ENCODE data around the gene SKIDA1. TPM values are rescaled to one million over a fixed set of nuclear protein-coding genes. Genes with fewer than 3 reads are reported as not detected.

The SKIDA1 gene
- total RNA-seq, 1 donor from 2014 or later: 2.1 TPM

DNA sequence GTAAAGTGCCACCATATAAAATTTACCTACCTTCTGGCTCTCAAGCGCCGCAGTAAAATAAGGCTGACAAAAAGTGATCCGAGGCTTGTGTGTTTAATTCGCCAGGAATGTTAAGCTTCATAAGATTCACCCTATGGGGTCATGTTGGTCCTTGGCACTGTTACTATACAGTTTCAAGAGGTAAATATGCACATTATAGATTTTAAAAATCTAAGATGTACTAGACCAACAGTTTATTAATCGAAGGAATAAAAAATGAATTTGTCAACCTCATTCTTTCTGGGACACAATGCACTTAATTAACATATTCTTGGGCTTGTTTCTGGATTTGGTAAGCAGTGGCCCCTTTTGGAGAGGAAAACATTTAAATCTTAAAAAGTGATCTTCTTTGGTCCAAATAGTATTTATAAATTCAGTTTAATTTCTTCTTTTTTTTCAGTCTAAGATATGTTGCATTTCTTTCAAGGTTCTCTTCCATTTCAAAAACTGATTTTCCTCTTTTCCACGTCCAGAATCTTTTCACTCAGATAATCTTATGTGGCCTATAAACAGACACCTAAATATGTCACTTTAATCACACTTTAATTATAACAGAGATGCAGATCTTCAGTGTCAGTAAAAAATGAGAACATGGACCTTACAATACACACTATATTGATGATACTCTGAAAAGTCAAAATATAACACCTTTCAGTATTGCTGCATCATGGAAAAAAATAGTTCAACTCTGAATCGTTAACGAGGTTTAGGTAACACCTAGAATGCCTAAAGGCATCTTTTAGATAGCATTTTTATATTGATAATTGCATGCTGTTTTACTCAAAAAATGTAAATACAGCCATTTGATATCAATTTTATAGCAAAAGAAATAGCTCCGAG is 3.8 kb upstream of the SKIDA1 start:
- DNase-seq (ENCODE audit: low read depth): no peak

DNA sequence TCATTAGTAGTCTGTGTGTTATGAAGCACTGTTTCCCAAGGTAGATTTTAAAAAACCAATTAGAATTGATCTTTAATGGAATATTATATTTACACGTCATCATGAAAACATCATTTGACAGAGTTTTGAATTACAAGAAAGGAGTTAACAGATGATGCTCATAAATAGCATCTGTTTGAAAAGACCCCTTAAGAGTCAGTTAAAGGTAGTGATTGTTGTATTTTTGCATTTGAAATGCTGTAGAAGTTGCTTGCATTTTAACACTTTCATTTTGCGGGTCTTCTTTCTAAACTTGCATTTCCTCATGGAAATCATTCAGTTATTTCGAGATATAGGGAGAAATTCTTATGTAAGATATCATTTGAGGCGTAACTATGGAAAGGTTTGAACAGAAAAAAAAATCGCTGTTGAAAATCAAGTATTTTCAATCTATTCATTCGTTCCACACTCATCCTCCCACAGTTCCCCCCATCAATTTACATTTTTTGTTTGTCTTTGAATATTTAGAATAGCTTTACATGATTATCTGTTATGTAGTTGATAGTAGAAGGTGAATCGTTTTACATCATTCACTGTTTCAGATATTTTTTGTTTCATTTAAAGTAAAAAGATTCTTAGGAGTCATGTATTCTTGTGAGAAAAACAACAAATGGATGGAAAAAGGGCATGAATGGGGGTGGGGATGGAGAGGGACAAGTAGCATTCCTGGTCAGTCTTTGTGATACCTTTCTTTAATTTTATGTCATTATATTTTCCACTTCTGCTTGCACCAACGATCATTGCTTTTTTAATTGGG is 3.0 kb upstream of the SKIDA1 start:
- no peak for DNase-seq (ENCODE audit: low read depth)

DNA sequence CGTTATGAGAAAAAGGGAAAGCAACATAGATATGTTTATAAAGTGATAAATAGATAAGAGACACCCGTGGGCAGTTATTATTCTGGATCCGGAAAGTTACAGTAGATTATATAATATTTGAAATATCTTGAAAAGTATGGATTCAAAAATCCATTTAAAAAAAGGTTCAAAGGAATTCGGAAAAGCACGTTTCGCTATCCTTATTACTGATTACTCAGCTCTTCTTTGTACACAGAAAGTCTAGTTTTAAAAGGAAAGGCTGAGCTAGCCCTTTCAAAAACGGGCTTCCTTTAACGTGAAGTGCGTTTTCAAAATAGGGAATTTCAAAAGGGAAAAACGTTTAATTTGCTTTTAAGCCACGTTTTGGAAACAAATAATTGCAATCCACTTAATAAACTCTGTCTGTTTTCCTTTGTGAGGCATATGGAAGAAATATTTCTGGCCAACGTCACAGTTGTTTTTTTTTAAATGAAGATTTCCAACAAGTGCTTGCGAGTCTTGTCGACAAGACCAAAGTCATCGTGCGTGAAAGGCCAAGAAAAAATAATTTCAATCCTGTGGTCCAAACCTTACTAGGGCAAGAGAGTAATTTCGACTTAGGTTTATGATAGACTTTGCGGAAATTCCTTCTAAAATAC is 2.2 kb upstream of the SKIDA1 start:
- DNase-seq (ENCODE audit: low read depth): peak; percentile 46

DNA sequence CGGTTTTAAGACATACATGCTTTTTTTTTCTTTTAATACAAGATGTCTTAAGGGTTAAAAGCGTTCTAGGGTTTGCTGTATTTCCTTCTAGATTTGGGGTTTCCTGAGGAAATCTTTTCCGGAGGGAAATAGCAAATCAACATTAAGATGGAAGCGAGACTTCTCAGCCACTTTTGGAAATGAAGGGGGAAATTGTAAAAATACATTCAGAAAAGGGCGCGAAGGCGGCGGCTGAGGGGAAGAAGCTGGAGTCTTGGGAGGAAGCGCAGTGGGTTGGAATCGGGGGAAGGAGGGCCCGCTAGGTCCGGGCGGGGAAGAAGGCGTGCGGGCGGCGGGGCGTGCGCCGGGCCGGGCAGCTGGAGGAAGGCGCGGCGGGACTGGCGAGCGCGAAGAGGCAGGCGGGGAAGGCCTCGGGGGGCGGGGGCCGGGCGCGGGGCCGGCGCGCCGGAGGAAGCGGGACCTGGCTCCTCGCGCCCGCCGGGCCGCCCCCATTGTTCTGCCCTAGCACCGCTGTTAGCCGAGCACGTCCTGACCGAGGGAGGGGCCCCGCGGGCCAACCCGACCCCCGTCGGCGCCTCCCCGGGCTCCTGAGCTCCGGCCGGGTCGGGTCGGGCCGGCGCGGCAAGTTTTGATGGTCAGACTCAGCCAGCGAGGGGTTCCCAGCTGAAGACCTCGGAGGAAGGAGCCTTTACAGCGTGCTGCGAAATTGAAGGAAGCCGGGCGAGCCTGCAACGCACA is 1.5 kb upstream of the SKIDA1 start:
- no peak for DNase-seq (ENCODE audit: low read depth)

DNA sequence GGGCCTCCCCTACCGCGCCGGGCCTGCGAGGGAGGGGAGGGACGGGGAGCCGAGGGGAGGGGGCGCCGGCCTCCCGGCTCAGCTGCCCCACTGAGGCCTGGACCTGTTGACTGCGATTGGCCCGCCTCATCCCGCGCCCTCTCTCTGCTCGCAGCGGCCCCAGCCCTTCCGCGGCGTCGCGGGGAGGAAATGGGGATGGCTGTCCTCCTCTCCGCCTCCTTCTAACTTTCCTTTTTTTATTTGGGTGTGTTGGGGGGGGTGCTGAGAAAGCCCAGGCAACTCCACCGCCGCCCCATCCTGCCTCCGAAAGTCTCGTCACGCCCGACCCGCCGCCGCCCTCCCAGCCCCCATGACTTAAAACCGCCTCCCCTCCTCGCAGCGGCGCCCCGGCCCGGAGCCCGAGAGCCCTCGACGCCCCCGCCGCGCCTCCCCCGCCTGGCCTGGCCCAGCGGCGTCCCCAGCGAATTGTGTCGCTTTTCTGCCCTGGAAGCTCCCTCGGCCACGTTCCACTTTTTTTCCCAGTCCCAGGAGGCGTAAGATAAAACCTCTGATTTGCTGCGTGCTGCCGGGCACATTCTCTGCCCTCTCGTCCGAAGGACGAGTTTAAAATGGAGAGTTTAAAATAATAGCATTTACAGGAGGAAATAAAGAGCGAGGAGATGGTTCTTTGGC is 842 bp upstream of the SKIDA1 start:
- DNase-seq (ENCODE audit: low read depth): no peak

DNA sequence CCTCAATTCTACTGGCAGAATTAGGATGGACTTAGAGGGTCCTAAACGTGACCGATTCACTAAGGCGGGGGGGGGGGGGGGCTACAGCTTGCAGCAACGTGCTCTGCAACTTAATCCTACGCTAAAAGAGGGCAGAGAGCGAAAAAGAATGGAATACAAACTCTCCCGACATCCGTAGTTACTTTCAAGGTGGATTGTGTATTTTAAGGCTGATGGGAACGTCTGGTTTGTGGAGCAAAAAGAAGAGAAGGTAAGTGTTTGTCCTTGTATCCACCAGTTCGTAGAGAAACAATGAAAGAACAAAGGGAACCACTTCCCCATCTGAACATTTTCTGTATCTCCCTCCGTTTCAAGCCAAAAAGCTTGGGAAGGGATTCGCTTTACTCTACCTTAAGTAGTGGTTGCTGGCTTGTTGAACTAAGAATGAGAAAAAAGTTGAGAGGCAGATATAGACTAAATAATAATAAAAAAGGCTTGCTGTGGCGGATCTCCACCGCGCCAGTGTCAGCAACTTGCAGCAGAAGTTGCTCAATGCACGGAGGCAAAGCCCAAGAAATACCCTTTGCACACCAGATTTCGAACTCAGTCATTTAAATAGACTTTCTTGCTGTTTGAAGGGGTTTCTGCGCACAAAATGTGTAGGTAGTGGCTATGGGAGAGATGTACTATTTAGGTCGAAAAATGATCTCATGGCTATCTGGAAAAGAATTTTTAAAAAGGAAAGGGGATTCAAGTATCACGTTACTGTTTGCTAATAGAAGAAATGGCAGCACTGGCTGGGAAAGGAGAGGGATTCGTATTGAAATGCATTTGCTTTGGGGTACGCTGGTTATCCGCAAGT is 736 bp downstream of the SKIDA1 start:
- no peak for DNase-seq (ENCODE audit: low read depth)

DNA sequence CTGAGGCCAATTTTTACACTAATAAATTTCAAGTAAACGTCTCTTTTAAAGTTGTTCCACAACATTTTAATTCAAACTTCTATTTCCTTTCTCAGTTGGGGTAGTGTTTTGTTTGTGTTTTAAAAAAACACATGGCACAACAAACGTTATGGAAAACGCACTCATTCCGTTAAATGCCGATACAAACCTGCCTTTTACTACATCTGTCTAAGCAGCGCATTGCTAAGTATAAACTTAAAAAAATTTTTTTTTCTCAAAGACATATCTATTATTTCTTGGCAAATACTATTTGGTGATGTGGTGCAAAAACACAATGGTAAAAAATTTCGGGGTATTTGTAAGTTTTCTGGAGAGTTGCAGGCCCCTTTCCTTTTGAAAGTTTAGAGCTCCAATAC is 1.4 kb downstream of the SKIDA1 start:
- DNase-seq (ENCODE audit: low read depth): no peak

DNA sequence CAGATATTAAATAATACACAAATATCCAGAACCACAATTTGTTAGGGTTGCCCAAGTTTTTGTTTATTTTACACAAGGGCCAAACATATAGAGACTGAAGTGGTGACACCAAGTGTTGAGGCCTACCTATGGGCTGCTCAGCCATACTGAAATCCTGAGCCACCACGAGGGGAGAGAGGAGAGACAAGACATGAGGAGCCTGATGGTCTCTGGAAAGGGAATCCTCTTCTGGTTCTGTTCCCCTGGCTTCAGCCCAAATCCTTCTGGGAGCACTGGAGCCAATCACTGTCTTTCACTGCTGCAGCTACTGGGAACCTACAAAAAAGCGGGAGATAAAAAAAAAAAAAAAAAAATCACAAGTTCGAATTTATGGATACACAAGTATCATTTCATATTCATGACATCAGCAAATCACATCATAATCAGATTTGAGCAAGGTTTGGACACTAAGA is 1.9 kb downstream of the SKIDA1 start:
- DNase-seq (ENCODE audit: low read depth): no peak

DNA sequence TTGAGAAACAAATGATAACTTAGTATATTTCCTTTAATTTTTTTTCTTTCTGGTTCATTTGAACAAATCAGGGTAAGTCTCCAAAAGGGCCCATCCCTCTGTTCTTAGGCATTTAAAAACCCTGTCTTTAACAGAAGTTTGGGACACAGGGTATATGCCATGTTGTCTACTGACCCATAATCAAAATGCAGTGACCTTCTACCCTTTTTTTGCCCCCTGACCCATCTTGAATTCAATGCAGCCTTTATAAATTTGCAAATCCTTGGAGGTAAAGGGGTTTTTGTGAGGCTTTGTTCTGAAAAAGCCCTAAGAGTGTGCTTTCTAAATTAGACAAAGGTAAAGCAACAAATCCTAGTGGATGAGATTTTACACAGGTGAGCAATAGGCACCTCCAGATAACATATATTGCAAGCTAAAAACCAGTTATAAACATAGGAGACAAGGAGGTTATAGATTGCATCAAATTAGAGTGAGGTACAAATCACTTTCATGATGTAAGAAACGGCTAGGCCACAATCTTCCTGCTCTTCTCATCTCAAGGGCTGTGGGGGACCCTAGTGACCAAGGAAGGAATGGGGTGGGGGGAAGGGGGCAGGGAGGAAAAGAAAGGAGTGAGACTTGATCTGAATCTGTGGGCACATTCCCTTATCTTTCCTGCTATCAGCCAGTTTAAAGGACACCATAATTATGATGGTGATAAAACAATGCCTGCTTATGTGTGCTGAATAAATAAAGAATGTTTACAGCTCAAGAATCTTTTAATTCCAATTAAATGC is 2.7 kb downstream of the SKIDA1 start:
- DNase-seq (ENCODE audit: low read depth): no peak

DNA sequence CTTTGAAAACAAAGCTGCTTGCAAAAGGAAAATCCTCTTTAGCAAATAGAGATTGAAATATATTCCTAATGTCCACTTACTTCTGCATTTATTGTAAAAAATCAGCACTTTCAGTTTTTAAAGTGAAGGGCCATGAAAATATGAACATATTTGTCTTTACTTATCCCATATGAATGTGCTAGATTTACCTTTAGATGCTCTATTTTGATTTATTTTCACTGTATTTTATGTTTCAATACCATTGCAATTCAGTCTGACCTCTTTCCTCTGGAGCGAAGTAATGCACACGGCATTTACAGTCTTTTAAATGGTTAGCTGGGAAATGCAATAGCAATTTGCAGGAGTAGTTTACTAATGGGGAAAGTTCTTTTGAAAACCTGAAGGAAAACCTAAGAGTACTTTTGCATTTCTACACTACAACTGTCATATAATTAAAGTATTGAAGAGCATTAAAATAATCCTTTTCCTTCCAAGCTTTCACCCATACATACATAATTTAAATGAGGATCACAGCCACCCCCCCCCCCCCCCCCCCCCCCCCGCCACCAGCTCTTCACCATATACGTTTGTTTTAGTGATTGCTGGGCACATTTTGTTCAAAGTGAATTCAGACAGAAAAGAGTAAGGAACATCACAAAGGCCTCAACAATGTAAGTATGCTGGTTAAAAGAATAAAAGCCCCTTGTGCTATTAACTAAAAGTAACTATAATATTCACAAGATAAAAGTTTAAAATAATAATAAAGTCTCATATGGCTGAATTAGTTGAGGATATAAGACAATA is 3.5 kb downstream of the SKIDA1 start:
- no peak for DNase-seq (ENCODE audit: low read depth)

DNA sequence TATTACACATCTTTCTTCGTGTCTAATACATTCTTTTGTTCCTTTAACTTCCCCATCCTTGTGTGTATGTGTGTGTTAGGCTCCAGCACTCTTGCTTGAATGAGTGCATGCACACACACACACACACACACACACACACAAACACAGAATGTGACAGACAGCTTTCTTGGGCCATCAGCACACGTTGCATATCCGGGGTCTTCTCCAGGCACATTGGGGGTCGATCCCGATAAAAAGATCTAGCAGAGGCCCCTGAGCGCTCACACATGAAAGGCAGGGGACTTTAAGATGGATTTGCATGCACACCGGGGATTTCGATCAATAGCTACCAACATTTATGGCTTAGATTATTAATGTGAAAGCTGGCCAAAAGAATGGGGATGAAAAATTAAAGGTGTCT is 4.5 kb downstream of the SKIDA1 start:
- no peak for DNase-seq (ENCODE audit: low read depth)

DNA sequence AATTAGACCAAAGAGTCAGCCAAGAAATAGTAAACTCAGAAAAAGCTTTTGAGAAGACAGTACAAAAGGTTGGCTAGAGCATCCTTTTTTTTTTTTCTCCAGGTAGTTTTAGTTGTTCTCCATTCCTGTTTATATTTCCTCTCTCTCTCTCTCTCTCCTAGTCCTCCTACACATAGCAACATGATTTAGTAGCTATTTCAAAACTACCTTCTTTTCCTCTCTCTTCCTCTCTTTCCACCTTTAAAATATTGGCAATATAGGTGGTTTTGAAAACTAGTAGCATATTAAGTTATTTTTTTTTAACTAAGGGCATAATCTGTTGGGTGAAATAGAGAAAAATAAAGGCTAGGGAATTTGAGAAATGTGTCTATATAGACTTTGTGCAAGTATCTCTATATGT is 5.0 kb downstream of the SKIDA1 start:
- DNase-seq (ENCODE audit: low read depth): no peak

DNA sequence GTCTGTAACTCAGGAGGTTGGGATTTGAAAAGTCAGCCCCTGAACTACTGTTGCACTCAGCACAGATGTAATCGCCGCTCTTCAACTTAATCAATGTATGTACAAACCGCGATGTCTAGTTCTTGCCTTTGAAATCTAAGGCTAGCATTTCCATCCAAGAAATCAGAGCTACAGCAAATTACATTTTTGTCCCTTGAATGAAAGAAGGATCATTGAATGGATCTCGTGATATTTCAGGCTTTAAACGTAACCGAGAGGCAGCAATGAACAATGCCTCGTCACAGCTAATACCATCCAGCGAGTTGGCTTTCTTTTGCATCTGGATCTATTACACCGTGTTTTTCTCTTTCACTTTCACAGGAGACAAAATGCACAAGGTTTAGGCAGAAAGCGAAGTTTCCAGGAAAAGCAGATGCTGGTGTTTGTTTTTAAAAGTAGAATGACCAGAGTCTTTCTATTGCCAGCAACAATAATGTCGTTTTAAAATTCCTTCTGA is 5.5 kb downstream of the SKIDA1 start:
- DNase-seq (ENCODE audit: low read depth): peak; percentile 65

DNA sequence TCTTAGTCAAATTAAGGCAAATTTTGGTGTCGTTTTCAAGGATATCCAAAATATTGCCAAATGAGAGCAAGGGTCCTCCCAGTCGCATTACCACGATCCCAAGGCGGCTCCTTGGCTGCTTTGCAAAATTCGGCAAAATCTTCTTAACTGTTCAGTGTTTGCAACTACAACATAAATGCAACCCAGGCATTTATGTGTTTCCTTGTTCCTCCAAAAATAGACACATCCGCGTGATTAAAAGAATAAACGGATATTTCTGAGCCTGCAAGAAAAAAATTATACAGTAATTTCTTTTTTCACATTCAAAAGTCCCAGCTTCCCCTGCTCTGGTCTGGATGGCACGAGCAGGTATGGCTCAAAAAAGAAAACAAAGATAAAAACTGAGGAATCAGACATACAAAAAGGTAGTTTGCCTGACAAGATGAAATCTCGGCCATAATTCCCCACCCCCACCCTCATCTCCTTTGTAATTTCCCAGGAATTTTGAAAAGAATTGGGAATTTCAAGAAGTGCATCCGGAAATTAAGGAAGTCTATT is 6.0 kb downstream of the SKIDA1 start:
- no peak for DNase-seq (ENCODE audit: low read depth)

DNA sequence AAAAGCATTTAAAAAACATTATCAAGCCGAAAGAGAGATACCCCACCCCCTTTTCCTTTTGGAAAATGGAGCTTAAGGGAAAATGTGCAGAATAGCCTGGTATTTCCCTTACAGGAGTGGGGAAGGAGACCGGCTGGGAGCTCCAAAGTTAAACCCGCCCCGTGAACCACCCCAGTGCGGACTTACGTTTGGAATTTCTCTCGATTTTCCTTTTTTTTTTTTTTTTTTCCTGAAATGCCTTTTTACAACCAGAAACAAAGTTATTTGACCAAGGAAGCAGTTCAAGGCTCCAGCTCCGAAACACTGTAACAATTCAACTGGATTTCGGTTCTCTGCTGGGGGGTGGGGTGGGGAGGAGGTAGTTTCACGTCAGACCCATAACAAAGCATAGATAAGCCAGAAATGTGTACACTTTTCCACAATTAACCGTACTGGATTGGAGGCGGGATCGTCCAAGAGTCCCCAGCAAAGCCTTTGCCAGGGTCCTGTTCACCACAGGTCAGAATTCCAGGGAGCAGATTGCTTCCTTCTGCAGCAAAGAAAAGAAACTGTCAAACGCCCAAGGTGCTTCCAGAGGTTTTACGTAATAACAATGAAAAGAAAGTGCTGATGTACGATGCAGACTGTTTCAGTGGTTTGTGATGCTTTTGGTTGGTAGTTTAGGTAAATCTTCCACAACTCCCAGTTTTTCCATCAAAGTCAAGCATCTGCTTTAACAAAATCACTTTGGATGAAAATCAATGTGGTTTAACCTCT is 6.7 kb downstream of the SKIDA1 start:
- no peak for DNase-seq (ENCODE audit: low read depth)

DNA sequence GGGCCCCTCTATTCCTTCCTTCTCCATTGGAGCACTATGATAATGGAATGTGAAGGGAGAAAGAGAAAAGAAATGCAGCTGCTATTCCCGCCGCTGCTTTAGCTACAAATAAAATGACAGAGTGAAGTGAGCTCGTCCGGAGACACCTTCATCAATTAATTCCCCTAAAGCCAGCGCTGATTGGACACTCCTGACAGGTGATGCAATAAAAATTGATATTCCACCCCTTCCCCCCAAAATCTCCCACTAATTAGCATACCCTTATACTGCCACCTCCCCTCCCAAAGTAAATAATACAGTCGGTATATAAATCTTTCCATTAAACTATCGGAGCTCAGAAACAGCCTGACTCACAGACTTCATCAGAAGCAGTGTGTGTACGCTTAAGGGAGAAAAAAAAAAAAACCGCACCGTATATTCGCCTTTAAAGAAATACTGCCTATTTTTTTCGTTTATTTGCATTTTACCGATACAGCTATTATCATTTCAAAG is 7.3 kb downstream of the SKIDA1 start:
- no peak for DNase-seq (ENCODE audit: low read depth)

Measured in renal cortical epithelial cell (primary cell).